RPMI8226 (cell line): Measurements from ENCODE around the gene AGFG2.
A peak's percentile ranks its signal among the peaks of the same experiment; 100 is the strongest.
"Not testable (repeated sequence)": the region's sequence is repeated elsewhere in the genome, so short reads cannot be mapped to it uniquely, and the experiment has no call there.

ENCODE experiments used
- DNase-seq: peaks from one replicate; pipeline ENCODE4 v3.0.0-alpha.2; 2015

The AGFG2 gene

DNA sequence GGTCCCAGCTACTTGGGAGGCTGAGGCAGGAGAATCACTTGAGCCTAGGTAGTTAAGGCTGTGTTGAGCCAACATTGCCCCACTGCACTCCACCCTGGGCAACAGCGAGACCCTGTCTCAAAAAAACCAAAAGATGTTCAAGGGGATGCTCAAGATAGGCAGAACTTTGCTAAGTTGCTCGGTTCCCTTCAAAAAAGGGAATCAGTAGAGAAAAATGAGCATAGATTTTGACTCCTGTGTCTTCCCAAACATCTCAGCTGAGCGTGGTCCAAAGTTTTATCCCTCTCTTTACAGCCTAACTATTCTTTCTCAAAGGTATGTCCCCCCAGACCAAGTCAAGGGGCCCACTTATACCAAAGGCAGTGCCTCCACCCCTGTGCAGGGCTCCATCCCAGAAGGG, 14.0 kb downstream of the AGFG2 start:
- no peak for DNase-seq

GRCh38 chr7:100555701-100556100, 16.7 kb downstream of the AGFG2 start:
- DNase-seq = no peak

DNA sequence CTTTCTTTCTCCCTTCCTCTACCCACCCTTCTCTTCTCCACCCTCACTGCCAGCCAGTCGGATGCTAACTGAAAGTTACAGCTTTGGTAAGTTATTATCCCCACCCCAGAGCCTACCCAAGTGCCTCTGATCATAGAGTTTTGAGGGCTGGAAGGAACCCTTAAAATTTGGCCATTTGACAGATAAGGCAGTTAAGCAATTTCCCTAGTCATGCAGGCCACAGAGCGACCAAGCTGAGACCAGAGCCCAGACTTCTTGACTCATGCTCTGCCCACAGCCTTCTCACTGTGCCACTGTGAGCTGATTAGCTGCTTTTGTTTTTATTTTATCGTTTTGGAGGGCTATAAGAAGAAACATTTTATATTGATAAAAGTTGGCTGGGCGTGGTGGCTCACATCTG, 17.5 kb downstream of the AGFG2 start:
- DNase-seq = no peak

- DNase-seq = no peak
Measured at GRCh38 chr7:100559127-100559526, 20.1 kb downstream of the AGFG2 start.

- no peak for DNase-seq
Measured at GRCh38 chr7:100561491-100562194, 22.6 kb downstream of the AGFG2 start.

- no peak for DNase-seq
Measured at GRCh38 chr7:100562195-100563099, 23.4 kb downstream of the AGFG2 start.

DNA sequence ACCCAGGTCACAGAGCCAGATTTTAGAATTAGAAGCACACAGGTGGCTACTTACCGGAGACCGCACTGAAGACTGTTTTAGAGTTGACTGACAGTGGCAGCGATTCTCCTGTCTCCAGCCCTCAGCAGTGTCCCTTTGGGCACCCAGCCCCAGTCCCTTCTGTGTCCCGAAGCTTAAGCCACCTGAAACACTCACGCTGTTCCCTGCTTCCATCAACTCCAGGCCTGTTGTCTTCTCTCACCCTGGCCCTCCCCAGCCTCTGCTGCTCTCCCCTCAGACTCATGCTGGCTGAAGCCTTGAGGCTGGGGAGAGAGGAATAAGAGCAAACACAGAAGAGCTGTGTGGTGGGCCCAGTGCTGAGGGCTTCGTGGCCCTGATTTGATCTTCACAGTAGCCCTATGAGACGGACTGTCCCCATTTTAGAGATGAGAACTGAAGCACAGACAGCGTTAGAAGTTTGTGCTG, 24.1 kb downstream of the AGFG2 start:
- no peak for DNase-seq

DNA sequence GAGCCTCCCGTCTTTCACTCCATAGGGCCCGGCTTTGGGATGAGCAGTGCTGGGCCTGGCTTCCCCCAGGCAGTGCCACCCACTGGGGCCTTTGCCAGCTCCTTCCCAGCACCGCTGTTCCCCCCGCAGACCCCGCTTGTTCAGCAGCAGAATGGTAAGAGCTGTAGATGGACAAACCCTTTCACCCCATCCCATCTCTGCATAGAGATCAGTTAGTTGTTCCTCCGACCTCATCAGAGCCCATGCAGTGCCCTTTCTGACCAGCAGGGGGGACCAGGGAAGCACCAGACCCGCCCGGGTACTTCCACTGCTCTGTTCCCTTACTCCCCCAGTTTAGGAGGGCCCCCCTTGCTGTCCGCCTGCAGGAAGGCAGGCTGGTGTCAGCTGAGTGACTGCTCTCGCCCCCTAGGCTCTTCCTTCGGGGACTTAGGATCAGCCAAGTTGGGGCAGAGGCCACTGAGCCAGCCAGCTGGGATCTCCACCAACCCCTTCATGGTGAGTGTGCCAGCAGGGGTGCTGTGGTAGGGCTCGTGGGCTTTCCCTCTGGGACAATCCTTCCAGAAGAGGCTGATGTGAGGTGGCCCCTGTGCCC, 24.9 kb downstream of the AGFG2 start:
- peak; percentile 83 for DNase-seq

- DNase-seq = not testable (repeated sequence)
Measured at GRCh38 chr7:100564405-100564804, 25.4 kb downstream of the AGFG2 start.

DNA sequence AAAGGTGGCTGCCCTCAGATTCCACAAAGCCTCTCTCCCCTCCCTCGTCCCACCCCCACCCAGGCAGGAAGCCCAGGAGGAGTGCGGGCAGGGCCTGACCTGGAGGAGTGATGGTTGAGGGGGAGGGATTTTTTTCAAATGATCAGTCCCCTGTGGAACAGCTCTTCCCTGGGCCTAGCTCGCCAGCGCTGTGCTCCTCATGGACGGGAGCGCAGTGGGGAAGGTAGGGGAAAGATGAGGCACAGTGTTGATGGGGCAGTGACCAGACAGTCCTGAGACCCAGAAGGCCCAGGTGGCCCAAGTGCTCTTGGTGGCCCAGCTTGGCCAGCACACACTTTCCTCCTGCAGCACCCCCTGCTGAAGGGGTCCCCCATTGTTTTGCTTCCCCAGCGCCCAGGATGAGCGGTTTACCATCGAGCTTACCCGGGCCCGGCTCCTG, 26.1 kb downstream of the AGFG2 start:
- DNase-seq = no peak

DNA sequence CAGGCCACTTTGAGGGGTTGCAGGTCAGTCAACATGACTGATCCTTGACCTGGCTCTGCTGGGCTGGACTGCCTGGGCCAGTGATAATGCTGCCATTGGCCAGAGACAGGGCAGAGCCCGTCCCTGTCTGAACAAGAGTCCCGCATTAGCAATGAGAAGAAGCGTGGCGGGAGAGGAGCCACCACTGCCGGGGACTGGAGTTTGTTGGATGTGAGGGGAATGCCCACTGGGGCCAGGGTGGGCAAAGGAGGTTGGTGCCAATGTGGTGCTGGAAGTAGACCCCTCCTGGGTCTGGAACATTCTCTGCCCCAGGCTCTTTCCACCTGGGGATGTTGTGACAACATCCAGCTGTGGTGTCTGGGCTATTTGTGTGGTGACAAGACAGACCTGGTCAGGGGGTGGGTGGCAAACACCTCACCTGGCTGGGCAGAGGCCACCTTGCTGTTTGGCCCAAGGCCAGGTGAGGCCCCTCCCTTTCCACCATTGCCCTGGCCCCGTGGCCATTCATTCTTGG, 27.1 kb downstream of the AGFG2 start:
- DNase-seq = no peak

- DNase-seq = no peak
Measured at GRCh38 chr7:100567031-100567730, 28.2 kb downstream of the AGFG2 start.

DNA sequence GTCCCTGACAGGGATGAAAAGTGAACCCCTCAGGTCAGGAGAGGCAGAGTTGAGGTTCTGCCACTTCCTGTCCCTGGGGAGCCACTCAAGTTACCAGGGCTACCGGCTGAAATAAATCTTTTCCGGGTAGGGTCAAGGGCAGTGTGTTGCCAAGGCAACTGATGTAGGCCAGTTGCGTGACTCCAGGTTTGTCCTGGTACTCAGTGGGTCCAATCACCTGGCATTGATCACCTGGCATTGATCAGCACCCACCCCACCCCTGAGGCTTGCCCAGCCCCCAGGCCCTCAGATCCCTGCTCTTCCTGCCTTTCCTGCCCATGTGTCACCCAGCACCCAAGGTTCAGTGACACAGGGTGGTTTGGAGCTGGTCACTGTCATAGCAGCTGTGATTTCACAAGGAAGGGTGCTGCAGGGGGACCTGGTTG, 28.8 kb downstream of the AGFG2 start:
- no peak for DNase-seq

DNA sequence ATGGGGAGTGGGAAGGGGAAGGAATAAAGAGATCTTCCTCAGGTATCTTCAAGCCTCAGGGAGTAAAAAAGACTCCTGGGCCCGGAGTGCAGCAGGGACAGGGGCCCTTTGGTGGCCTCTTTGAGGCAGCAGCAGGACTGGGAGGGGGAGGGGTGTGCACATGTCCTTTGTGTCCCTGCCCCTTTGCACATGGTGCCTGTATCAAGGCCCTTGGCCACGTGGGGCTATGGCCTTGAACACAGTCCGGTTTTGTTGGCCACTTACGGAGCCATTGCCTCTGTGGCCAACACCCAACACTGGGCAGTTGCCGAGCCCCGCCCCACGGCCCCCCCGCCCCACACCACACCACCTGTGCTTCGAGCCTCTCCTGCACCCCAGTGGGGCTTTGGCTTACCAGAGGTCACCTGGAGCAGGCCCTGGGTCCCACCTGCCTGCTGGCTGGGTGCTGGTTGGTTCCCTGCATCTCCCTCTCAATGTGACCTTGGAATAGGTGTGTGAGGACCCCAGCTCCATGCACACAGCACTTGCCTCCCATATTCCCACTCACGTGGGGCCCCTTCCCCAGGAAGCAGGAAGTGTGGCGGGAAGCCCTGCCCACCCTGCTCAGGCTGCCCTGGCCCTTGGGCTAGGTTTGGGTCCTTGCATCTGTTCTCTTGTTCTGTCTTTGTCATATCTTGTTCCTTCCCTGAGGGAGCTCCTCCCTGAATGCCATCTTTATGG, 29.3 kb downstream of the AGFG2 start:
- peak; percentile 22 for DNase-seq

DNA sequence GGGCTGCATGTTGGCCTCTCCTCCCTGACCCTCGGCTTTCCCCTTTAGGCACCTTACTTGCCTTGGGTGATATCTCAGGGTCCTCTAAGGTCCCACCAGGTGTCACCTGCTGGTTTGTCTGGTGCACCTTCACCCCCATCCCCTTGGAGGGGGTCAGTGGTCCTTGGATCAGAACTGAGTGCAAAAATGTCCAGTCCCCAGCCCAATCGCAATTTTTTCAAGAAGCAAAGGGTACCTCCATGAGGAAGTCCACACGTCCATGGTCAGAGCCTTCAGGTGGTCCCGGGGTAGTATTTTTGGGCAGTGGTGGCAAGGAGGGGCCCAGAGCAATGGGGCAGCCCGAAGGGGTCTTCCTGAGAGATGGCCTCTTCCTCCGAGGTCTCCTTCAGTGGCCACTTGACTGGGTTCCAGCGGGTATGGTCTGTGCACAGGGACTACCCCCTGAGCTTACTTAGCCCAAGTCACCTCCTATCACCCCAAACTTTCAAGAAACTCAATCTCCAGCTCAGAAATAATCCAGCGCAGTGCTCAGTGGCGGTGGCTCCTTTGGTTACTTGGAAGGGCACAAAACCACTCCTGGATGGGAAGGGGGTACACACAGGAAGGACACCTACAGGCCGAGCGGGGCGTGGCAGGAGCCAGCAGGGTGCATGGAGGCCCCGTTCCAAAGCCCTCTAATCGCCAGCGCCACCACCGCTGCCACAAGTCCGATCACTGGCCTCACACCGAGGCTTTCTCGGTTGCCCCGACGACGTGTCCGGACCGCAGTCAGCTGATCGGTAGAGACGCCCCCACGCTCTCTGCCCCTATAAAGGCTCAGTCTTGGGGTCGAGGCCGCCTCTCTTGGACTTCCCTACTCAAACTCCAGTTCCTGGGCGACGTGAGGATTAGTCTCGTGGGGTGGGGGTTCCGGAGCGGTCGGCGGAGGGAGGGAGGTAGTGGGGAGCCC, 30.2 kb downstream of the AGFG2 start:
- DNase-seq = peak; percentile 64

- DNase-seq = peak; percentile 23
Measured at GRCh38 chr7:100570954-100571828, 32.2 kb downstream of the AGFG2 start.

DNA sequence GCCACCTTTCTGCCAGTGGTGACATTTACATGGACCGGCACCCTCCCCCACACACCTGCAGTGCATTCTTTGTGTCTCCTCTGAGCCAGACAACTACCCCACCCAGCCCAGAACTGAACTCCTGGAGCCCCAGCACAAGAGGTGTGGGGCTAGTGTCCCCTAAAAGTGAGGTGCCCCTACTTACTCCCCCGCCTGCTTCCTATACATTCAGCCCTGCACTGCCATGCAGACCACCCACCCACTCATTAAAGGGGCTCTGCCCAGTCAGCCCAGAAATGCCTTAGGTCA, 32.8 kb downstream of the AGFG2 start:
- DNase-seq = peak; percentile 36

DNA sequence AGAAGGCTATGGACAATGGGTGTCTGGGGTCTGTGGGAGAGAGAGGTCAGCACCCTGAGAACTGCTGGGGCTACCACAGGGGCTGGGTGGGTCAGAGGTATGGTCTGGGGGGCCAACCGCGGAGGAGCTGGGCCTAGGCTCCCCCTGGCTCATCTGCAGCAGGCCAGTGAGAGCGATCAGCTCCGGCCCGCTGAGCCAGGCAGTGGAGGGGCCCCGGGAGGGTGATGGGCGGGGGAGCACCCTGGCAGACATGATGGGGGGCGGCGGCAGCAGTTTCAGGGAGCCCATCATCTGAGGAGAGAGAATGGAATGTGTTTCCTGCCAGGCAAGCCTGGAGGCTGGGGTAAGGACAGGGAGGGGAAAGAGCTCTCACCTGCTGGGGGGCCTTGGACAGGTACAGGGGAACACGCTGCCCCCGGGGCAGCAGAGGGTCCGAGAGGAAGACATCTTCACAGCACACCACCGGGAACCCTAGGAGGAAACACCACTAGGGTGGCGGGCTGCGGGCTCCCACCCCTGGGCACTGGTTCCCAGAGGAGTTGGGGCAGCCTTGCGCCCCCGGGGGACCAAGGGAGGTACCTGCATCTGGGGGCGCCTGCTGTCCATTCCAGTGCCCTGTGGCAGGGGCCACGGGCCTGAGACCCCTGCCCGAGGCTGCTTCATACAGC, 33.4 kb downstream of the AGFG2 start:
- DNase-seq = no peak

DNA sequence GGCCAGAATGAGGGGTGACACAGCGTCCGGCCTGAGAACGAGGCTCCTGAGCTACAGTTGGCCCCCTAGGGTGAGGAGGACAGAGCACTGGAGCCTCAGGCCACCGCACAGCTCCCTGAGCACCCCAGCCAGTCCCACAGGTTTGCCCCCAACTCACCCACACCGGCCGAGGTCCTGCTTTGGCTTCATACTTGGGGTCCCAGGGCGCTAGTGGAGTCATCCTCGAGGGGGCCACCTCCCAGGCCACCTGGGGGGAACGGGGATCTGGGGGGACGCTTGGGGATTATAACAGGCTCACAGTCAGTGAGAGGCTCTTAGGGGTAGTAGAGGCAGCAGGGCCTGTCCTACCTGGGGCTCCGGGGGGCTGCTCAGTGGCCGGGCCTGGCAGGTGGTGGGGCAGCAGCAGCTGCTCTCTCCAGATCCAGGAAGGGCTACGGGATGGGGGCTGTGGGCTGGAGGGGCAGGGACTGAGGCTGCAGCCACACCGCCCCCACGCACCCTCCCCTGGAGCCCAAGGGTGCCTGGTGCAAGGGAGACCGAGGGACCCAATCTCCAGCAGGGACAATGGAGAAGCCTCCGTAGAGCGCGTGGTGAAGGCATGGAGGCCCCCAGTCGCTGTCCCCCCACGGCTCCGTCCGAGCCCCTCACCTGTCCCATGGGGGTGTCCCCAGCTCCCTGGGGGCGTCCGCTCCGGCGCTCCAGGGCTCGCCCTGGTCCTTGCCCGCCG, 34.1 kb downstream of the AGFG2 start:
- DNase-seq = no peak
